Embryonic facial prominence (tissue), 1 donor: Measurements from ENCODE around the gene COX7B2.

Experiments
- DNase-seq: peaks from one replicate; pipeline ENCODE4 v3.0.0-alpha.2; 2016; ENCODE audit errors: extremely low spot score

The COX7B2 gene

DNA sequence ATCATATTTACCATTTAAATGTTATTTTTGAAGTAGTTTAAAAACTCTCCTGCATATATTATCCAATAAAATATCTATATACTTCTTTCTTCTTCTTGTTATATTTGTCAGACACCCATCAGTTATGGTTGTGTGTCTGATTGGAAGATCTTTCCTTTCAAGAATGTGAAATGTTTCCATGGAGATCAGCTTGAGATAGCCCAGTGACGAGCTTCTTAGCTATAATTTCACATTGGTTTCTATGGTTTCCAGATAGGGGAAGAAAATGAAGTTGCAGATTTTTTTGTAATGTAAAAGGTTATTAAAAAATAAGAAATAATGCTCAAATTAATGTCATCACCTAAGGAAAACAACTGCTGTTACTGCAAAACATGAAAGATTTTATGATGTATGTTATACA, 189.0 kb downstream of the COX7B2 start:
- no peak for DNase-seq

DNA sequence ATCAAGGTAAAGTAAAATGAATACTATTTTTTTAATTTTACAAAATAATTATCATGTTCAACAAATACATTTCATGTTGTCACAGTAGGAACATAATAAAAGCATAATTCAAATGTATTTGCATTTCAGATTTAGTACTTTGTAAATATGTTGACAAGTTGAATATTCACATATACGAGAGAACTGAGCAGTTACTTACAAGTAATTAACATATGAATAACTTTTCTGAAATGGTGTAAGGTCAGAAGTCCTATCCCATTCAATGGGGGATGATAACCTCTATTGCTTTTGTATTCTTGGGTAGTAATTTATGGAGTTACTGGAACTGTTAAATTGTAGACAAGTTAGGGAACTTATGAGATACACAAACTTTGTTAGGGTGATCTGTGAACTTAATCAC, 191.1 kb downstream of the COX7B2 start:
- DNase-seq = no peak

DNA sequence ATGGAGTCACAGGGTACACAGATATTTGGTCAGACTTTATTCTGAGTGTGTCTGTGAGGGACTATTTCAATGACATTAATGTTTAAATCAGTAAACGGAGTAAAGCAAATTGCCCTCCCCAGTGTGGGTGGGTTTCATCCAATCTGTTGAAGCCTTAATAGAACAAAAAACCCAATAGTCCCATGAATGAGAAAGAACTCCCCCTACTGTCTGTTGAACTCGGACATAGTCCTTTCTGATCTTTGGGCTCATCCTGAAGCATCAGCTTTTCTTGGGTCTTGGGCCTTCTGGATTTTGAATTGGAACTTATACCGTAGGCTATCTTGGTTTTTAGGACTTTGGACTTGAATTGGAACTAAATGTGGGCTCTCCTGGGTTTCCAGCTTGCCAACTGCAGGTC, 193.6 kb downstream of the COX7B2 start:
- no peak for DNase-seq

DNA sequence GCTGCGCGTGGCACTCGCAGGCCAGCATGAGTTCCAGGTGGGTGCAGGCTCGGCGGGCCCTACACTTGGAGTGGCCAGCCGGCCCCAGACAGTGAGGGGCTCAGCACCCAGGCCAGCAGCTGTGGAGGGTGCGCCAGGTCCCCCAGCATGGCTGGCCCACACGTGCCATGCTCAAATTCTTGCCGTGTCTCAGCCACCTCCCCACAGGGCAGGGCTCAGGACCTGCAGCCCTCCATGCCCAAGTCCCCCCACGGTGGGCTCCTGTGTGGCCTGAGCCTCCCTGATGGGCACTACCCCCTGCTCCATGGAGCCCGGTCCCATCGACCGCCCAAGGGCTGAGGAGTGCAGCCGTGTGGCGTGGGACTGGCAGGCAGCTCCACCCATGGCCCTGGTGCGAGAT, 210.2 kb downstream of the COX7B2 start:
- no peak for DNase-seq
